Embryonic facial prominence (tissue), 1 donor: Measurements from ENCODE around the gene ASMTL.
"Not testable (repeated sequence)": the region's sequence is repeated elsewhere in the genome, so short reads cannot be mapped to it uniquely, and the experiment has no call there.

Experiments
- DNase-seq: peaks from one replicate; pipeline ENCODE4 v3.0.0-alpha.2; 2016; ENCODE audit errors: extremely low spot score

ASMTL gene

DNA sequence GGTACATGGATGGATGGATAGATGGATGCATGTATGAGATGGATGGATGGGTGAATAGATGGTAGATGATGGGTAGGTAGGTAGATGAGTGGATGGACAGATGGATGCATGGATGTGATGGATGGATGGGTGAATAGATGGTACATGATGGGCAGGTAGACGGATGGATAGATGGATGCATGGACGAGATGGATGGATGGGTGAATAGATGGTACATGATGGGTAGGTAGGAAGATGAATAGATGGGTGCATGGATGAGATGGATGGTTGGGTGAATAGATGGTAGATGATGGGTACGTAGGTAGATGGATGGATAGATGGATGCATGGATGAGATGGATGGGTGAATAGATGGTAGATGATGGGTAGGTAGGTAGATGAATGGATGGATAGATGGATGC lies 48.8 kb downstream of the ASMTL start:
- DNase-seq, result not testable (repeated sequence)

DNA sequence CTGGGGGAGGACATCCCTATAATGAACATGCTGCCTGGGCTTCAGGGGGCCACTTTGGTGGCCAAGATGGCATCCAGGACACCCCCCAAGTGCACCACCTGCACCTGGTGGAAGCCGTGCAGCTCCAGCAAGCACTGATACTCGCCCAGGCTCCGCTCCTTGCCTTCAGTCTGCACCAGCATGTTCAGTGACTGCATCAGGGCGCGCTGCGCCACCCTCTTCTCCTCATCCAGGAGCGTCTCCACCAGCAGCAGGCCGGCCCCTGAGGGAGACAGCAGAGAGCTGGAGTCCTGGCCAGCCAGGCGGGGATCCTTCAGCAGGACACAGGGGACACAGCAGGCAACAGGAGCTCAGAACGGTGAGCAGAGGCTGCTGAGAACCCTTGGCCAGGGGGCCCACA lies 49.5 kb downstream of the ASMTL start:
- DNase-seq, result no peak

DNA sequence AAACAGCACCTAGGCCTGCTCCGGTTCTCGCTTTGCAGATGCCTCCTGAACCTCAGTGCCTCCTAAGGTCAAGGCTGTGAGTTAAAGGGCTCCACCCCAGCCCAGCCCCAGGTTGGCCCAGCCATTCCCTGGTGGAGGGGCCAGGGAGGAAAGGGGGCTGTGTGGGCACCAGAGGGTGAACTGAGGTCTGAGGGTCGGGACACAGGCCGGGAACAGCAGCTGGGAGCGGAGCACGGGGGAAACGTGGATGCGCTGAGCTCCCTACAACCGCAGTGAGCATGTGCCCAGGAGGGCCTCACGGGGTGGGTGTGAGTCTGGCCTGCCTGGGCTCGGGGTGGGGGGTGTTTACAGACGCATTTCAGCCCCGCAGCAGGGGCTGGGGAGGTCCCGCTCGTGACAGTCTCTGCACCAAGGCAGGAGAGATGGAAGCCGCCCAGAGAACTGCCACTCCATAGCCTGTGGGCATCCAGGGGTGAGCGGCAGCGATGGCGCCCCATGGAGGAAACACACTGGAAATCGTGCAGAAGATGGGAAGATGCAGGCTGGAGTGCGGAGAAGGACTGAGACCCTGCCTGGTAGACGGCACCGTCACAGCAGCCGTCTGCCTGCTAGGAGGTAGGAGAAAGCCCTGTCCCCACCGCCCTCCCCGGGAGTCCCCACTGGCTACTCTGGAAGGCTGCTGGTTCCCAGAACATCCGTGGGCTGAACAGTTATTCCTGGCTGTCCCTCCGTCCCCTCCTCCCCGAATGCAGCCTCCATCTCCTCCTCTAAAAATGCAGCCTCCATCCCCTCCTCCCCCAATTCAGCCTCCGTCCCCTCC lies 50.9 kb downstream of the ASMTL start:
- no peak for DNase-seq

DNA sequence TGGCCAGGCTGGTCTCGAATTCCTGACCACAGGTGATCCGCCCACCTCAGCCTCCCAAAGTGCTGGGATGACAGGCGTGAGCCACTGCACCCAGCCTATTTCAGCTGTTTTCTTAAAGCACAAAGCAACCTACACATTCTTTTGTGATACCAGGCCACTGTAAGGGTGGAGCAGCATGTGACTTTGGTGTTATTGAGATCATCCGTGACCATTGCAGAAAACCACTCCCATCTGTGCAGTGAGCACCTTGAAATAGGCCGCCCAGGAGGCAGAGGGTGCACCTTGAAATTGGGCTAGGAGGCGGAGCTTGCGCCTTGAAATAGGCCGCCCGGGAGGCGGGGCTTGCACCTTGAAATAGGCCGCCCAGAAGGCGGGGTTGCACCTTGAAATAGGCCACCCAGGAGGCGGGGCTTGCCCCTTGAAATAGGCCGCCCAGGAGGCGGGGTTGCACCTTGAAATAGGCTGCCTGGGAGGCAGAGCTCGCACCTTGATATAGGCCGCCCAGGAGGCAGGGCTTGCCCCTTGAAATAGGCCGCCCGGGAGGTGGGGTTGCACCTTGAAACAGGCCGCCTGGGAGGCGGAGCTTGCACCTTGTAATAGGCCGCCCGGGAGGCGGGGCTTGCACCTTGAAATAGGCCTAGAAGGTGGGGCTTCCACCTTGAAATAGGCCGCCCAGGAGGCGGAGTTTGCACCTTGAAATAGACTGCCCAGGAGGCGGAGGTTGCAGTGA lies 51.8 kb downstream of the ASMTL start:
- DNase-seq, result no peak

DNA sequence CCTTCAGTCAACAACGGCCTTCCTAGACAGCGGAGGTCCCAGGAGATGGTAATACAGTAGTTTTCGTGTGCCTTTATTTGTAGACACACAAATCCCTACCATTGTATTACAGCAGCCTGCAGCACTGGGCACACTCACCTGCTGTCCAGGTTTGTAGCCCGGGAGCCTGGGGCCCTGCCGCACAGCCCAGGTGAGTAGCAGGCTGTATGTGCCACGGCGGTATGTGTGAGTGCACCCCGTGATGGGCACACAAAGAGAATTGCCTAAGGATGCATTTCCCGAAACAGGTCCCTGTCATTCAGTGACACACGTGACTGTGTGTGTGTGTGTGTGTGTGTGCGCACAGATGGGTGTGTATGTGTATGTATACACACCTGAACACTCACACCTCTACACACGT lies 52.7 kb downstream of the ASMTL start:
- no peak for DNase-seq

DNA sequence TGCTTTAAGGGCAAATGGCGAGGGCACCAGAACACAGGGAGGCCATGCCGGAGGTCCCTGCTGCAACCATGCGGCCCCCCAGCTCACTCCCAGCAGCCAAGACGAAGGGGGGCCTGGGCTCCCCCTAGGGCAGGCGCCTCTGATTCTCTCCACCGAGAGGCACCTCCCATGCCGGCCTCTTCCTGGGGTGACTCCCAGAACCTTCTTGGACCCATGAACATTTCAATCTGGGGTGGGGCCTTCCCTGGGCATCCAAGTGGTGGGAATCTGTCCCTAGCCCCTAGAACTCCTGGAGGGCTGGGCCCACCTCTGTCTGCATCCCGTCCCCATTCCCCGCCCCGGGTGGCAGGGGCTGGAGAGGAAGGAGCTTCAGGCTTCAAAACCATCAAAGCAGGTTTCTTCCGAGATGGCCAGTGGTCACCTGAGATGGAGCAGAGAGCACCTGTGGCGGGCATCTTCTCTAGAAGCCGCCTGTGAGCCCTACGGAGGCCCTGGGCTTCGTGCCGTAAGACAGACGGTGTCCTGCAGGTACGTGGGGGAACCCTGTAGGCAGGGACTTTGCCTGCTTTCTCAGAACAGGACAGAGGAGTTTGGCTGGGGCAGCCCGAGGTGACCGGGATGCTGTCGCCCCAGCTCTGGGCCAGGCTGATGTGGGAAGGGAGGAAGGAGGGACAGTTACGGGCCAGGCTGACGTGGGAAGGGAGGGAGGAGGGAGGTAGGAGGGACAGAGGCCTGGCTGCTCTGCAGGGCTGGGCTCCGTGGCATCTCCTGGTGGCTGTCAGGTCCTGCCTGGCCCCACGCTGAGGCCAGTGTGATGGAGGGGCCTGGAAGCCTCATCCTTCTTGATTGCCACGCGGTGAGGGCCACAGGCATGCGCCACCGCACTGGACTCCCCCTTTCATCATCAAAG lies 54.0 kb downstream of the ASMTL start:
- DNase-seq, result no peak

DNA sequence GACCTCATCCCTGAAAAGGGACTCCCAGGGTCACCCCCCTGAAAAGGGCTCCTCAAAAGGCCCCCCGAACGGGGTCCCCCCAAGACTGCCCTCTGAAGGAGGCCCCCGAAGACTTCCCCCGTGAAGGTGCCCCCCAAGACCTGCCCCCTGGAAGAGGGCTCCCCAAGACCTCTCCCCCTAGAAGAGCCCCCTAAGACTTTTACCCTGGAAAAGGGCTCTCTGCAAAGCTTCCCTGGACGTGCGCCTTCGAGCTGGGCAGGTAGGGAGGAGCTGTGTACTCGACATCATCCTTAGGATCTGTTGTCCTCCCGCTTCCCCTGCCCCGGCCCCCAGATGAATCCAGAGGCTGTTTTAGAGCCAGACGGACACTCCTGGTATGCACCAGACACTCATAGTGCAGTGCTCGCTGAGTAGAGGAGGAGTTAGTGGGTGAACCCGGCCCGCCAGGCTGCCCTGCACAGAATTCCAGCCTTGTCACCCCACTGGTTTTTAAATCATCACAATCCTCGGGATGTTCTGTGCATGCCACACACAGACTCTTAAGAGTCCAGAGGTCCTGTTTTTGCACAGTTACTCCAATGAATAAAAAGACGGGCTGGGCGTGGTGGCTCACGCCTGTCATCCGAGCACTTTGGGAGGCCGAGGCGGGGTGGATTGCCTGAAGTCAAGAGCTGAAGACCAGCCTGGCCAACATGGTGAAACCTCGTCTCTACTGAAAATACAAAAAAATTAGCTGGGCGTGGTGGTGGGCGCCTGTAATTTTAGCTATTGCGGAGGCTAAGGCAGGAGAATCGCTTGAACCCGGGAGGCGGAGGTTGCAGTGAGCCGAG lies 55.1 kb downstream of the ASMTL start:
- no peak for DNase-seq

DNA sequence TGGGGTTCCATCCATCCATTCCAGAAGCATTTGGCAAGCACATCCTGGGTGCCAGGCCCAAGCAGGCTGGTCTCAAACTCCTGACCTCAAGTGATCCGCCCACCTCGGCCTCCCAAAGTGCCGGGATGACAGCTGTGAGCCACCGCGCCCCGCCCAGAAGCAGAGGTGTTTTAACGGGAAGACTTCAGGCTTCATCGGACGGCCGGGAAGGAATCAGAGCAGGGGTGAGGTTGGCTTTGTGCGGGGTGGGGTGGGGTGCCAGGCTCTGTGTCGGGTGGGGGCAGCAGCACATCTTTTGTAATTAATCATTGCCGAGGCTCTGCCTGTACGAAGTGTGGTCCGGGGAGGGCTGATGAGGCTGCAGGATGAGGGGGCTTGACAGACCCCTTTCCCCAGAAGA lies 55.7 kb downstream of the ASMTL start:
- DNase-seq, result no peak

DNA sequence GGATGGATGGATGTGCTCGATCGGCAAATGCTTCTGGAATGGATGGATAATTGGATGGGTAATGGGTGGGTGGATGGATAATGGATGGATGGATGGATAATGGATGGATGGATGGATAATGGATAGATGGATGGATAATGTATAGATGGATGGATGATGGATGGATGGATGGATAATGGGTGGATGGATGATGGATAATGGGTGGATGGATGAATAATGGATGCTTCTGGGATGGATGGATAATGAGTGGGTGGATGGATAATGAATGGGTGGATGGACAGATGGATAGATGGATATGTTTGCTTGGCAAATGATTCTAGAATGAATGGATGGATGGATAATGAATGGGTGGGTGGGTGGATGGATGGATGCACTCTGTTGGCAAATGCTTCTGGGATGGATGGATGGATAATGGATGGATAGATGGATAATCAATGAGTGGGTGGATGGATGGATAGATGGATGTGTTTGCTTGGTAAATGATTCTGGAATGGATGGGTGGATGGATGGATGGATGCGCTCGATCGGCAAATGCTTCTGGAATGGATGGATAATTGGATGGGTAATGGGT lies 57.0 kb downstream of the ASMTL start:
- DNase-seq, result no peak

DNA sequence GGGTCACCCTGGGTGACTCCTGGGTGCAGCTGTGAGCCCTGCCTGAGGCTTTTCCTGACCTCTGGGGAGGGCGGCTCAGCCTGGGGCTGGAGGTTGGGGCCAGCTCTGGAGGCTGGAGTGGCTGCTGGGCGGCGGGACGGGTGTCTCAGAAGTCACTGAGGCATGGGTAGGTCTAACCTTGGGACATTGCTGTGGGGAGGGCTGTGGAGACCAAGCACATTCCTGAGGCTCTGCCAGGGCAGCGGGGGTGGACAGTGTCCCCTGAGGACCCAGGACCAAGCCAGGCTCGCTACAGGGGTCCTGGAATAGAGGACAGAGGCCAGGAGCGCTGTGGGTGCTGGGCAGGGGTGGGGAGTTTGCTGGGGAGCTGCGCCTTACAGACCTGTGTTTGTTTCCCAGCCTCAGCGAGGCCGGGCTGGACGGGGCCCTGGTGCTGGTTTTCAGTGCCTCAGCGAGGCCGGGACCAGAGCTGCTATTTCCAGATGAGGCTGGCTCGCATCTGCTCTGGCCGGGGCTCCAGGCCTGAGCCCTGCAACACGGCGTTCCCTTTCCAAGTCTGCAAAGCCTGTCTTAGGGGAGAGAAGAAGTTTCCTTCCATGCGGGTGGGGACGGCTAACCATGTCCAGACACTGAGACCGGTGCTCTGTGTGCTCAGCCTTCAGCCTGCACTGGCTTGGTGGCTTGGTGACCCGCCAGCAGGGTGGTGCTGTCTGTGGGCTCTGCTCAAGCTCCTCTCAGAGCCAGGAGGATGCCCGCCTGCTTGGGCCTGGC lies 57.8 kb downstream of the ASMTL start:
- no peak for DNase-seq

DNA sequence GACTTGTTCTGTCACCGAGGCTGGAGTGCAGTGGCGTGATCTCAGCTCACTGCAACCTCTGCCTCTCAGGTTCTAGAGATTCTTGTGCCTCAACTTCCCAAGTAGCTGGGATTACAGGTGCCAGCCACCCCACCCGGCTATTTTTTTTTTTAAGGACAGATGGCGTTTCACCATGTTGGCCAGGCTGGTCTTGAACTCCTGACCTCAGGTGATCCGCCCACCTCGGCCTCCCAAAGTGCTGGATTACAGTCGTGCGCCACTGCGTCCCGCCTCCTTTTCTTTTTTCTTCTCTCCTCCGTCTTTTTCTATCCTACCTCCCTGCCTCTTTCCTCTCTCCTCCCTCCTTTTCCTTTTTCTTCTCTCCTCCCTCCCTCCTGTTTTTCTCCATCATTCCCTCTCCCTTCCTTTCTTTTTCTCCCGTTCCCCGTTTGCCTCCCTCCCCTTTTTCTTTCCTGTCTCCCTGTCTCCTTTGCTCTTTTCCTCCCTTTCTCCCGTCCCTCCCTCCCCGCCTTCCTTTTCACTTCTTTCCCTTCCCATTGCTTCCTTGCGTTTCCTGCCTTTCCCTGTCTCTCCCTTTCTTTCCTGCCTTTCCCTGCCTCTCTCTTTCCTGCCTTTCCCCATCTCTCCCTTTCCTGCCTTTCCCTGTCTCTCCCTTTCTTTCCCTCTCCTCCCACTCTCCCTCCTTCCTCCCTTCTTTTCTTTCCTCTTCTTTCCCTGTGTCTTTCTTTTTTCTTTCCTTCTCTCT lies 58.7 kb downstream of the ASMTL start:
- no peak for DNase-seq

DNA sequence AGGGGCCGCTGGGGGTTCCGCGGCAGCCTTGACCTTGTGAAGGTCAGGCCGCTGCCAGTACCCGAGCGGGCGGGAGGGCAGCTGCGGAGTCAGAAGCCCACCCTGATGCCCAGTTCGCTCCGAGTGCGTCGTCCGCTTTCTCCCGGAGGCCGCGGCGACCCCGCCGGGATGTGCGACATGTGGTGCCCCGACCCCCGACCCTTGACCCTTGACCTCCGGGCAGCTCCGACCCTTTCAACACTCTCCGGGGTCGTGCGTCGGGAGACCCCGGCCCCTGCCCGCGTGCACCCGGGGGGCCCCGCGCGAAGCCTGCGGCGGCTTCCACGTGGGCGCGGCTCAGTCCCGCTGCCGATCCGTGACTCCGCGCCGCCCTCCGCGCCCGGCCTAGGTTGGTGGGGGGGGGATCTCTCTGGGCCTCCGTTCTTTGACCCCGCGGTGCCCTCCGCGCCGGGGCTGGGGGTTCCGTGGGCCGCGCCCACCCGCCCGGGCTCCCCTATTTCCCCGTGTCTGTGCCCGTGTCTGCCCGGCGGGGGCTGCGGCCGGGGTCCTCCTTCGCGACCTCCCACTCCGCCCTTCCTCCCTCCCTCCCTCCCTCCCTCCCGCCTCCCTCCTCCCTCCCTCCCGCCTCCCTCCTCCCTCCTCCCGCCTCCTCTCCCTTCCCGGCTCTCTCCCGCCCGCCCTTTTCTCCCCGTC lies 60.2 kb downstream of the ASMTL start:
- peak; percentile 65 for DNase-seq

DNA sequence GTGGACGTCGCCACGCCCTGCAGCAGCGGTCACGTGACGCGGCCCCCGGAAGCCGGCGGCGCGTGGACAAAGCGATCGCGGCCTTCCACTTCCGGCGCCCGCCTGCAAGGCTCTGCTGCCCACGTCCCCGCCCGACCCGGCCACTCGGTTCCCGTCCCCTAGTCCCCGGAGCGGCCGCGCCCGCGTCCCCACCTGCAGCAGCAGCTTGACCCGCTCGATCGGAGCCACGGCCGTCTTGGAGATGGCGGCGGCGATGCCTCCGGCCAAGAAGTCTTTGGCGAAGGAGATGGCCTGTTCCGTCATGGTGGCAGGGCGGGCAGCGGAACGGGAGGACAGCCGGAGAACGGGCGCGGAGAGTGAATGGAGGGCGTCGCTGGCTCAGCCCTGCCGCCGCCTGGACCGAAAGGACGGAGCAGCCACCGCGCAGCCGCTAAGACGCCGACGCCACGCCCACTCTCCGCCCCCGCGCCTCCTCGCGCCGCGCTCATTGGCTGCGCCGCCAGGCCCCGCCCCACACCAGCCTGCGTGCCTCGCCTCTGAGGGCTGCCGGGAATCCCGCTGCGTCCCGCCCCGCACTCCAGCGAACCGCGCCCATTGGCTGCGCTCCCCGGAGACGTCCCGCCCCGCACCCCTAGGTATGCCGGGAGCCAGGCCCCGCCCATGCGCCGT lies 60.9 kb downstream of the ASMTL start, which contains the start of gene SLC25A6:
Gene SLC25A6 (minus strand): TSS at position 407 of the 669 bp plus-strand sequence. CDS start 104 bp downstream, at position 303.
- peak; percentile 96 for DNase-seq

DNA sequence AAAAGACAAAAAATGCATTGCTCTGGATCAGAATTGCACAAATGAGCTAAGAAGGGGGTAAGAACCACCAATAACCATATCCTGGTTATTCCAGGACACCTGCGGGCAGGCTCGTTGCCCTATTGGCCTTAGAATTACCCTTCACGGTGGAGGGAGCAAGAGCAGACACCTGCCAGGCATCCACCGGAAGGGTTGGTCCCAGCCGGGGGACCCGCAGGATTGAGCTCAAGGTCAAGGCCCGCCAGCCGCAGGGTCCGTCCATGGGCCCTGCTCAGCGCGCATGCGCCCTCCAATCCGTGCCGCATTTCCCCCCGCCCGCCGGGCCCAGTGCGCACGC lies 61.4 kb downstream of the ASMTL start:
- peak; percentile 79 for DNase-seq

DNA sequence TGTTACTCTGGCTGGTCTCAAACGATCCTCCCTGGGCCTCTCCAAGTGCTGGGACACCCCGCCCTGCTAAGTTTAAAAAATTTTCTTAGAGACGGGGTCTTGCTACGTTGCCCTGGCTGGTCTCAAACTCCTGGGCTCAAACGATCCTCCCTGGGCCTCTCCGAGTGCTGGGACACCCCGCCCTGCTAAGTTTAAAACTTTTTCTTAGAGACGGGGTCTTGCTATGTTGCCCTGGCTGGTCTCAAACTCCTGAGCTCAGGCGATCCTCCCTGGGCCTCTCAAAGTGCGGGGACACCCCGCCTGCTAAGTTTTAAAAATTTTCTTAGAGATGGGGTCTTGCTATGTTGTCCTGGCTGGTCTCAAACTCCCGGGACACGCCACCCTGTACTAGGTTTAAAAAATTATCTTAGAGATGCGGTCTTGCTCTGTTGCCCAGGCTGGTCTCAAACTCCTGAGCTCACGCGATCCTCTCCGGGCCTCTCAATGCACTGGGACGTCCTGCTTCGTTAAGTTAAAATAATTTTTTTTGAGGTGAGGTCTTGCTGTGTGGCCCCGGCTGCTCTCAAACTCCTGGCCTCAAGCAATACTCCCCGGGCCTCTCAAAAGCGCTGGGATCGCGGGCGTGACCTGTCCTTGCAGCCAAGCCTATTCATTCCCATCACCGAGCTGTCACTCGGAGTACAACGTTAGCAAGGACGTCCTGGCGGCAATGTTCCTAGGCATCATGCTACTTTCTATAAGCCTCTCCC lies 61.9 kb downstream of the ASMTL start:
- DNase-seq, result no peak

DNA sequence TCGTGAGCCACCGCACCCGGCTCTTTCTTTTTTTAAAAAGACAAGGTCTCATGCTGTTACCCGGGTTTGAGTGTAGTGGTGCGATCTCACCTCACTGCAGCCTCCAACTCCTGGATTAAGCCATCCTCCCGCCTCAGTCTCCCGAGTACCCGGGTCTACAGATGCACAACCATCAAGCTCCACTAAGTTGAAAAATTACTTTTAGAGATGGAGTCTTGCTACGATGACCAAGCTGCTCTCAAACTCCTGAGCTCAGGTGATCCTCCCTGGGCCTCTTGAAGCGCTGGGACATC lies 62.8 kb downstream of the ASMTL start:
- DNase-seq, result no peak

DNA sequence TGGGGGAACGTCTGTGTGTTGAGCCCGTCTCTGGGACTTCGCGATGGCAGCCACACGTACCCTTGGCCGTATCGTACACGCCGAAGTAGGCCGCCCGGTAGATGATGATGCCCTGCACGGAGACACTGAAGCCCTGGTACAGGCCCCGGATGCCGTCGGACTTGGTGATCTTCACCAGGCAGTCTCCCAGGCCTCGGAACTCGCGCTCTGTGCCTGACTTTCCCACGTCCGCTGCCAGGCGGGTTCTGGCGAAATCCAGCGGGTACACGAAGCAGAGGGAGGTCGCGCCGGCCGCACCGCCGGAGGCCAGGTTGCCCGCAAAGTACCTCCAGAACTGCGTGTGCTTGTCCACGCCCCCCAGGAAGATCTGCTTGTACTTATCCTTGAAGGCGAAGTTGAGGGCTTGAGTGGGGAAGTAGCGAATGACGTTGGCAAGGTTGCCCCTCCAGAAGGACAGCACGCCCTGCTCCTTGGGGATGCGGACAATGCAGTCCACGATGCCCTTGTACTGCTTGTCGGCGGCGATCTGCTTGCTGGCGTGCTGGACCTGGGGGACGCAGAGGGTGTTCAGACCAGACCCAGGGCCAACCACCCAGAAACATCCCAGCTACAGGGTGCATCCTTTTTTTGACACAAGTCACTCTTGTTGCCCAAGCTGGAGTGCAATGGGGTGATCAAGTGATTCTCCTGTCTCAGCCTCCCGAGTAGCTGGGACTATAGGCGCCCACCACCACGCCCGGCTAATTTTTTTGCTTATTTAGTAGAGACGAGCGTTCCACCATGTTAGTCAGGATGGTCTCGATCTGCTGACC lies 63.3 kb downstream of the ASMTL start:
- no peak for DNase-seq
